GM19397 (cell line): ENCODE results near the gene NCKAP5.

Source experiments
- ATAC-seq: cut with Tn5 transposase; IDR thresholded peaks from one replicate; pipeline ENCODE4 v1.9.1; 2021; ENCODE audit warnings: mild to moderate bottlenecking, moderate library complexity; ENCODE audit not compliant: unreplicated experiment

Gene NCKAP5

GRCh38 chr2:132790207-132790785 lies 778.0 kb downstream of the NCKAP5 start:
- ATAC-seq = no peak

GRCh38 chr2:132789066-132789465 lies 779.2 kb downstream of the NCKAP5 start:
- ATAC-seq = no peak

GRCh38 chr2:132788310-132788838 lies 779.9 kb downstream of the NCKAP5 start:
- no peak for ATAC-seq

- ATAC-seq = no peak
Observed at GRCh38 chr2:132783883-132784282, 784.4 kb downstream of the NCKAP5 start.

GRCh38 chr2:132782176-132782783 lies 786.0 kb downstream of the NCKAP5 start:
- no peak for ATAC-seq

GRCh38 chr2:132780651-132781050 lies 787.6 kb downstream of the NCKAP5 start:
- ATAC-seq = no peak

GRCh38 chr2:132779206-132779721 lies 789.0 kb downstream of the NCKAP5 start:
- ATAC-seq = no peak

GRCh38 chr2:132776287-132776686 lies 792.0 kb downstream of the NCKAP5 start:
- ATAC-seq = no peak

- ATAC-seq = no peak
Observed at GRCh38 chr2:132774189-132774588, 794.1 kb downstream of the NCKAP5 start.

- no peak for ATAC-seq
Observed at GRCh38 chr2:132773331-132773730, 794.9 kb downstream of the NCKAP5 start.

- ATAC-seq = no peak
Observed at GRCh38 chr2:132772340-132772739, 795.9 kb downstream of the NCKAP5 start.

GRCh38 chr2:132766573-132766972 lies 801.7 kb downstream of the NCKAP5 start:
- no peak for ATAC-seq

GRCh38 chr2:132761437-132761836 lies 806.8 kb downstream of the NCKAP5 start:
- no peak for ATAC-seq

GRCh38 chr2:132760971-132761370 lies 807.3 kb downstream of the NCKAP5 start:
- no peak for ATAC-seq

- peak; percentile 41 for ATAC-seq
Observed at GRCh38 chr2:132760405-132760804, 807.9 kb downstream of the NCKAP5 start.

- ATAC-seq = no peak
Observed at GRCh38 chr2:132758995-132759394, 809.3 kb downstream of the NCKAP5 start.

- no peak for ATAC-seq
Observed at GRCh38 chr2:132757676-132758075, 810.6 kb downstream of the NCKAP5 start.

GRCh38 chr2:132757002-132757589 lies 811.2 kb downstream of the NCKAP5 start:
- ATAC-seq = no peak

GRCh38 chr2:132754867-132755472 lies 813.3 kb downstream of the NCKAP5 start:
- ATAC-seq = no peak

GRCh38 chr2:132754392-132754791 lies 813.9 kb downstream of the NCKAP5 start:
- ATAC-seq = no peak

GRCh38 chr2:132752421-132753206 lies 815.6 kb downstream of the NCKAP5 start:
- no peak for ATAC-seq
